Endothelial cell of umbilical vein (primary cell): ENCODE results near the gene CACNA1A. TPM values are rescaled to one million over a fixed set of nuclear protein-coding genes. Genes with fewer than 3 reads are reported as not detected.

Experiments
- BruUV-seq: library from RNA; stranded (reverse); fragments of 400-500 nt; replicated peaks from 2 replicates; lab custom pipeline; 2021; lab: Mats Ljungman, UMichigan
- CTCF ChIA-PET: fragments of 300-600, 350-600 bp; sonication (Branson Sonifier 250); formaldehyde crosslinking; loops from one replicate; lab custom pipeline; 2021; ENCODE audit warnings: antibody characterized with exemption, inconsistent platforms; lab: Charles Lee
- POLR2A ChIA-PET: fragments of 300-600, 350-600 bp; sonication (Branson Sonifier 250); formaldehyde crosslinking; loops from one replicate; lab custom pipeline; 2021; ENCODE audit warnings: antibody characterized with exemption, inconsistent platforms; lab: Charles Lee
- DNase-seq: peaks from one replicate; pipeline ENCODE4 v3.0.0-alpha.2; 2011; ENCODE audit warnings: low read depth, low spot score
- FAIRE-seq: peaks from 2 replicates; lab custom pipeline; 2011; peaks lifted over from hg19 to GRCh38; lab: Jason Lieb, UNC
- H2AFZ ChIP-seq: 2 replicates; pipeline ENCODE4 v1.6.0; 2012; ENCODE audit warnings: low read depth, low read length, control low read depth, inconsistent platforms
- H3K27ac ChIP-seq: 2 replicates; pipeline ENCODE4 v1.5.1; 2011; ENCODE audit warnings: low read depth, mild to moderate bottlenecking, control low read depth, low read length, moderate library complexity; ENCODE audit not compliant: insufficient read depth
- H3K27me3 ChIP-seq, 2 experiments: 2 replicates each; pipeline versions ENCODE4 v1.6.0 to v1.6.1; 2011; ENCODE audit warnings: low read length in 2 of 2, mixed read lengths in 1 of 2; ENCODE audit not compliant: control insufficient read depth in 2 of 2, insufficient read depth in 2 of 2
- H3K36me3 ChIP-seq, 2 experiments: 2 replicates in 1 of 2; 3 replicates in 1 of 2; pipeline ENCODE4 v1.5.1; 2011; ENCODE audit warnings: low read length in 2 of 2, mild to moderate bottlenecking in 1 of 2, moderate library complexity in 1 of 2; ENCODE audit not compliant: control insufficient read depth in 2 of 2, insufficient read depth in 2 of 2; ENCODE audit errors: extremely low read depth in 1 of 2
- H3K4me1 ChIP-seq: 3 replicates; pipeline ENCODE4 v1.5.1; 2011; ENCODE audit warnings: mild to moderate bottlenecking, low read length; ENCODE audit not compliant: control insufficient read depth, insufficient read depth; ENCODE audit errors: extremely low read depth
- H3K4me2 ChIP-seq: 2 replicates; pipeline ENCODE4 v1.6.1; 2011; ENCODE audit warnings: low read length, control low read depth, mixed read lengths; ENCODE audit not compliant: insufficient read depth
- H3K4me3 ChIP-seq, 3 experiments: fragments of 200-600 bp in 1 of 3; sonication (generic), shearing (Covaris generic) in 1 of 3; replicated peaks in 1 of 3; 2 replicates each; pipeline ENCODE4 v1.5.1; 2011 to 2016; ENCODE audit warnings: control low read depth in 3 of 3, low read length in 3 of 3, mild to moderate bottlenecking in 2 of 3, inconsistent platforms in 1 of 3, low read depth in 1 of 3, moderate library complexity in 1 of 3; ENCODE audit not compliant: insufficient read depth in 1 of 3
- H3K79me2 ChIP-seq: 2 replicates; pipeline ENCODE4 v1.6.0; 2012; ENCODE audit warnings: low read length, inconsistent platforms; ENCODE audit not compliant: control insufficient read depth, insufficient read depth
- H3K9ac ChIP-seq: replicated peaks from 2 replicates; pipeline ENCODE3; 2011; ENCODE audit warnings: low read length, control low read depth; ENCODE audit not compliant: insufficient read depth; ENCODE audit errors: extremely low read depth
- H3K9me1 ChIP-seq: replicated peaks from 3 replicates; pipeline ENCODE4 v1.6.0; 2011; ENCODE audit warnings: mild to moderate bottlenecking, low read length; ENCODE audit not compliant: control insufficient read depth, insufficient read depth; ENCODE audit errors: extremely low read depth
- H3K9me3 ChIP-seq: replicated peaks from 2 replicates; pipeline ENCODE4 v1.5.1; 2012; ENCODE audit warnings: low read length, inconsistent platforms; ENCODE audit not compliant: control insufficient read depth, insufficient read depth
- H4K20me1 ChIP-seq: replicated peaks from 2 replicates; pipeline ENCODE3; 2011; ENCODE audit warnings: mild to moderate bottlenecking, low read length; ENCODE audit not compliant: control insufficient read depth, insufficient read depth; ENCODE audit errors: extremely low read depth
- CTCF ChIP-seq, 2 donors: IDR thresholded peaks; 1 replicate in 1 of 2; 2 replicates in 1 of 2; pipeline ENCODE4 v1.5.1; 2011; ENCODE audit warnings: low read length in 2 of 2, mild to moderate bottlenecking in 2 of 2, moderate library complexity in 2 of 2, control low read depth in 1 of 2, inconsistent platforms in 1 of 2, low read depth in 1 of 2; ENCODE audit not compliant: insufficient read depth in 1 of 2; ENCODE audit errors: extremely low read depth in 1 of 2
- EZH2 ChIP-seq: IDR thresholded peaks from 2 replicates; pipeline ENCODE4 v1.6.1; 2012; ENCODE audit warnings: borderline replicate concordance, low read depth, mild to moderate bottlenecking, moderate library complexity, low read length, inconsistent platforms; ENCODE audit not compliant: severe bottlenecking
- FOS ChIP-seq: IDR thresholded peaks from 2 replicates; pipeline ENCODE4 v1.6.1; 2011; ENCODE audit warnings: mild to moderate bottlenecking, low read length, moderate library complexity, borderline replicate concordance; ENCODE audit not compliant: insufficient read depth
- GATA2 ChIP-seq: IDR thresholded peaks from 2 replicates; pipeline ENCODE4 v1.7.0; 2011; ENCODE audit warnings: low read depth, mild to moderate bottlenecking, moderate library complexity, mixed read lengths, low read length; ENCODE audit not compliant: insufficient read length, insufficient read depth
- JUN ChIP-seq: IDR thresholded peaks from 2 replicates; pipeline ENCODE4 v1.6.1; 2011; ENCODE audit warnings: borderline replicate concordance, low read depth; ENCODE audit not compliant: insufficient read length, insufficient read depth
- MAX ChIP-seq: IDR thresholded peaks from 2 replicates; pipeline ENCODE4 v1.6.1; 2011; ENCODE audit not compliant: insufficient read depth, insufficient read length
- MYC ChIP-seq: IDR thresholded peaks from one replicate; pipeline ENCODE4 v1.6.1; 2011; ENCODE audit warnings: mild to moderate bottlenecking, low read depth, low read length
- POLR2A ChIP-seq: IDR thresholded peaks from 2 replicates; pipeline ENCODE4 v1.6.1; 2012; ENCODE audit warnings: low read depth, mild to moderate bottlenecking, control low read depth, low read length
- POLR2AphosphoS5 ChIP-seq: IDR thresholded peaks from 2 replicates; pipeline ENCODE4 v1.6.1; 2012; ENCODE audit warnings: low read depth, mild to moderate bottlenecking, control low read depth, low read length, moderate library complexity; ENCODE audit not compliant: insufficient read depth
- dilution Hi-C: fragments of 300-500 bp; cut with MboI; formaldehyde crosslinking; loops from one replicate; pipeline ENCODE4 v1.15.0; 2019; ENCODE audit warnings: low sequenced_read_pairs; ENCODE audit not compliant: extremely low pct_ligation_motif_present
- intact Hi-C: fragments of 100-400 bp; cut with micrococcal nuclease; formaldehyde crosslinking; loops from one replicate; pipeline ENCODE4 v1.10.0; 2022
- polyA plus RNA-seq, 4 experiments: library from polyadenylated mRNA; depleted of rRNA in 3 of 4; stranded (reverse) in 3 of 4; unstranded in 1 of 4; fragments of >200 nt; gene quantifications; 2 replicates each; pipeline versions ENCODE4 v1.2.1 to v1.2.3, GENCODE V29; 2011 to 2012; ENCODE audit warnings: missing spikeins in 1 of 4
- total RNA-seq: library from RNA; stranded (reverse); gene quantifications from 2 replicates; pipeline ENCODE4 v1.2.3, GENCODE V29; 2021

The CACNA1A gene
- total and polyA plus RNA-seq, 2 donors (not counting 3 experiments of a cell fraction or from before 2014, with no cell fraction given): 0.17 to 0.38 TPM

- Histone ChIP-seq H3K9me1 (no peaks in the 10 kb centered on the region), H3K79me2 (no peaks in the 10 kb centered on the region), H3K4me3 (no peak overlapping the region), H3K27ac (no peak overlapping the region), H3K4me1 (no peaks in the 10 kb centered on the region), H3K27me3 (no peaks in the 10 kb centered on the region), H2AFZ (no peak overlapping the region), H3K4me2 (no peak overlapping the region), H3K9ac (no peak overlapping the region), H3K36me3 (no peaks in the 10 kb centered on the region), H3K9me3 (no peaks in the 10 kb centered on the region), H4K20me1 (no peaks in the 10 kb centered on the region)
- BruUV-seq: no TSS peak
- no peak for DNase-seq
- CTCF ChIA-PET: interaction anchor here (0.8 to 1.8 kb wide), 3 partner anchors 13 to 139 kb away, joined by 3 to 4 read pairs (median 3); no protein-coding TSS in a partner anchor
- FAIRE-seq: no peak
- POLR2A ChIA-PET: no interaction called here
- dilution Hi-C loops: no loop called here
- TF ChIP-seq POLR2AphosphoS5: no peak
- TF ChIP-seq MYC: no peak
- TF ChIP-seq EZH2: no peak
- no peak for TF ChIP-seq MAX
- TF ChIP-seq GATA2: no peak
- TF ChIP-seq JUN: no peak
- no peak for TF ChIP-seq FOS
- no peak for TF ChIP-seq POLR2A
- TF ChIP-seq CTCF (IDR thresholded peaks at IDR 0.05; ENCODE audit: extremely low read depth in 1 of 2, insufficient read depth in 1 of 2, low read depth in 1 of 2, low read length in 2 of 2): no peak
- intact Hi-C loops: no loop called here
Observed at GRCh38 chr19:13417054-13417453, 89.2 kb downstream of the CACNA1A start.
